ENCODE measurements around the gene PDIA2.

Gene PDIA2

GRCh38 chr16:261031-261691 lies 21.8 kb upstream of the PDIA2 start:
- TF ChIP-seq NFIC (IDR thresholded peaks at IDR 0.05) (peak; percentile 23; the same call in 1 of the 2 replicates), EGR1 (IDR thresholded peaks at IDR 0.05) (no peak)

- no peak for TF ChIP-seq TAF1 (IDR thresholded peaks at IDR 0.05; ENCODE audit: low read depth)
- no peak for TF ChIP-seq EP300 (IDR thresholded peaks at IDR 0.05; ENCODE audit: borderline replicate concordance)
- TF ChIP-seq EGR1 (IDR thresholded peaks at IDR 0.05) = no peak
- TF ChIP-seq RAD21 (IDR thresholded peaks at IDR 0.05; ENCODE audit: low read depth) = no peak
- TF ChIP-seq ZBTB7A (IDR thresholded peaks at IDR 0.05; ENCODE audit: low read depth) = no peak
These were observed 20.7 kb upstream of the PDIA2 start for GRCh38 chr16:262121-262745.

GRCh38 chr16:263182-263774 lies 19.7 kb upstream of the PDIA2 start:
- TF ChIP-seq MAX (IDR thresholded peaks at IDR 0.05) (no peak), TEAD4 (IDR thresholded peaks at IDR 0.05) (no peak), YY1 (IDR thresholded peaks at IDR 0.05; ENCODE audit: low read depth) (no peak), CEBPB (IDR thresholded peaks at IDR 0.05) (no peak), RAD21 (IDR thresholded peaks at IDR 0.05; ENCODE audit: low read depth) (no peak), TAF1 (IDR thresholded peaks at IDR 0.05; ENCODE audit: low read depth) (no peak), NFIC (IDR thresholded peaks at IDR 0.05) (no peak), TCF12 (IDR thresholded peaks at IDR 0.05; ENCODE audit: low read depth) (no peak), CREB1 (IDR thresholded peaks at IDR 0.05; ENCODE audit: low read depth) (no peak), EP300 (IDR thresholded peaks at IDR 0.05; ENCODE audit: borderline replicate concordance) (no peak), ZBTB7A (IDR thresholded peaks at IDR 0.05; ENCODE audit: low read depth) (no peak), USF1 (IDR thresholded peaks at IDR 0.05) (no peak), EGR1 (IDR thresholded peaks at IDR 0.05) (no peak), REST (IDR thresholded peaks at IDR 0.05; ENCODE audit: low read depth) (no peak), FOXM1 (IDR thresholded peaks at IDR 0.05; ENCODE audit: borderline replicate concordance, low read depth) (no peak)

- no peak for TF ChIP-seq CREB1 (IDR thresholded peaks at IDR 0.05; ENCODE audit: low read depth)
- TF ChIP-seq EP300 (IDR thresholded peaks at IDR 0.05; ENCODE audit: borderline replicate concordance) = no peak
- no peak for TF ChIP-seq CEBPB (IDR thresholded peaks at IDR 0.05)
- no peak for TF ChIP-seq EGR1 (IDR thresholded peaks at IDR 0.05)
- TF ChIP-seq USF1 (IDR thresholded peaks at IDR 0.05) = no peak
- no peak for TF ChIP-seq ZBTB7A (IDR thresholded peaks at IDR 0.05; ENCODE audit: low read depth)
- TF ChIP-seq TCF12 (IDR thresholded peaks at IDR 0.05; ENCODE audit: low read depth) = no peak
- no peak for TF ChIP-seq NFIC (IDR thresholded peaks at IDR 0.05)
- TF ChIP-seq RAD21 (IDR thresholded peaks at IDR 0.05; ENCODE audit: low read depth) = no peak
These were observed 19.0 kb upstream of the PDIA2 start for GRCh38 chr16:263944-264343.

GRCh38 chr16:264440-264951 lies 18.5 kb upstream of the PDIA2 start:
- TF ChIP-seq ZBTB7A (IDR thresholded peaks at IDR 0.05; ENCODE audit: low read depth) (no peak), TCF12 (IDR thresholded peaks at IDR 0.05; ENCODE audit: low read depth) (no peak), USF1 (IDR thresholded peaks at IDR 0.05) (no peak), FOXM1 (IDR thresholded peaks at IDR 0.05; ENCODE audit: borderline replicate concordance, low read depth) (no peak), NFIC (IDR thresholded peaks at IDR 0.05) (no peak), CREB1 (IDR thresholded peaks at IDR 0.05; ENCODE audit: low read depth) (no peak), MAX (IDR thresholded peaks at IDR 0.05) (no peak), RAD21 (IDR thresholded peaks at IDR 0.05; ENCODE audit: low read depth) (no peak), CEBPB (IDR thresholded peaks at IDR 0.05) (no peak), YY1 (IDR thresholded peaks at IDR 0.05; ENCODE audit: low read depth) (no peak), EGR1 (IDR thresholded peaks at IDR 0.05) (no peak), TEAD4 (IDR thresholded peaks at IDR 0.05) (no peak), TAF1 (IDR thresholded peaks at IDR 0.05; ENCODE audit: low read depth) (no peak)

- TF ChIP-seq EP300 (IDR thresholded peaks at IDR 0.05; ENCODE audit: borderline replicate concordance) = no peak
- no peak for TF ChIP-seq TCF12 (IDR thresholded peaks at IDR 0.05; ENCODE audit: low read depth)
- TF ChIP-seq MAX (IDR thresholded peaks at IDR 0.05) = no peak
- TF ChIP-seq NFIC (IDR thresholded peaks at IDR 0.05) = no peak
- TF ChIP-seq YY1 (IDR thresholded peaks at IDR 0.05; ENCODE audit: low read depth) = no peak
- TF ChIP-seq FOXM1 (IDR thresholded peaks at IDR 0.05; ENCODE audit: borderline replicate concordance, low read depth) = no peak
- TF ChIP-seq CREB1 (IDR thresholded peaks at IDR 0.05; ENCODE audit: low read depth) = no peak
- no peak for TF ChIP-seq REST (IDR thresholded peaks at IDR 0.05; ENCODE audit: low read depth)
- TF ChIP-seq EGR1 (IDR thresholded peaks at IDR 0.05) = no peak
- no peak for TF ChIP-seq ZBTB7A (IDR thresholded peaks at IDR 0.05; ENCODE audit: low read depth)
- TF ChIP-seq TEAD4 (IDR thresholded peaks at IDR 0.05) = no peak
- no peak for TF ChIP-seq TAF1 (IDR thresholded peaks at IDR 0.05; ENCODE audit: low read depth)
These were observed 17.9 kb upstream of the PDIA2 start for GRCh38 chr16:265002-265529.
